ENCODE data around the gene TBCEL. TPM values are rescaled to one million over a fixed set of nuclear protein-coding genes. Genes with fewer than 3 reads are reported as not detected.

The TBCEL gene
- total RNA-seq, 1 experiment from 2014 or later: 11.6 TPM

- H3F3A ChIP-seq (ENCODE audit: insufficient read depth, low read depth): no peaks in the 10 kb centered on the region; the same call in 1 of the 2 replicates
- 0 out of 2 replicates have a peak, but pooled peaks cover 4% of the 10 kb centered on the region for H3K27me3 ChIP-seq (ENCODE audit: insufficient read depth, low read depth)
- no peaks in the 10 kb centered on the region for H3K4me1 ChIP-seq (replicated peaks; ENCODE audit: insufficient read depth)
- no peak for DNase-seq
- POLR2A ChIA-PET (ENCODE audit: unreplicated experiment): no interaction called here
- no peak for TF ChIP-seq EZH2 (IDR thresholded peaks at IDR 0.05; ENCODE audit: low read depth)
- TF ChIP-seq, protein P1, sequence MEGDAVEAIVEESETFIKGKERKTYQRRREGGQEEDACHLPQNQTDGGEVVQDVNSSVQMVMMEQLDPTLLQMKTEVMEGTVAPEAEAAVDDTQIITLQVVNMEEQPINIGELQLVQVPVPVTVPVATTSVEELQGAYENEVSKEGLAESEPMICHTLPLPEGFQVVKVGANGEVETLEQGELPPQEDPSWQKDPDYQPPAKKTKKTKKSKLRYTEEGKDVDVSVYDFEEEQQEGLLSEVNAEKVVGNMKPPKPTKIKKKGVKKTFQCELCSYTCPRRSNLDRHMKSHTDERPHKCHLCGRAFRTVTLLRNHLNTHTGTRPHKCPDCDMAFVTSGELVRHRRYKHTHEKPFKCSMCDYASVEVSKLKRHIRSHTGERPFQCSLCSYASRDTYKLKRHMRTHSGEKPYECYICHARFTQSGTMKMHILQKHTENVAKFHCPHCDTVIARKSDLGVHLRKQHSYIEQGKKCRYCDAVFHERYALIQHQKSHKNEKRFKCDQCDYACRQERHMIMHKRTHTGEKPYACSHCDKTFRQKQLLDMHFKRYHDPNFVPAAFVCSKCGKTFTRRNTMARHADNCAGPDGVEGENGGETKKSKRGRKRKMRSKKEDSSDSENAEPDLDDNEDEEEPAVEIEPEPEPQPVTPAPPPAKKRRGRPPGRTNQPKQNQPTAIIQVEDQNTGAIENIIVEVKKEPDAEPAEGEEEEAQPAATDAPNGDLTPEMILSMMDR (conservative IDR thresholded peaks at IDR 0.05): no peak
- H3K9me2 ChIP-seq (ENCODE audit: insufficient read depth): no peaks in the 10 kb centered on the region
- intact Hi-C loops (cut with micrococcal nuclease; ENCODE audit: unreplicated experiment): no loop called here
- H2AFZ ChIP-seq: no peak overlapping the region
- no TSS peak for BruUV-seq (replicated peaks)
- no peaks in the 10 kb centered on the region for H3K79me2 ChIP-seq (ENCODE audit: low read depth)
- no peak overlapping the region for H3K4me3 ChIP-seq
- no peak overlapping the region for H3K4me2 ChIP-seq
- no peaks in the 10 kb centered on the region for H4K20me1 ChIP-seq (ENCODE audit: insufficient read depth)
- H3K27ac ChIP-seq: no peak overlapping the region
- CTCF ChIA-PET: no interaction called here
- H3K9me3 ChIP-seq (ENCODE audit: insufficient read depth, low read depth): no peaks in the 10 kb centered on the region
- H3K36me3 ChIP-seq (ENCODE audit: low read depth): no peaks in the 10 kb centered on the region
These were observed 65.7 kb downstream of the TBCEL start for GRCh38 chr11:121089566-121089965.

GRCh38 chr11:121090145-121090721 lies 66.3 kb downstream of the TBCEL start:
- no peak for DNase-seq
- Histone ChIP-seq H3K27me3 (ENCODE audit: insufficient read depth, low read depth) (0 out of 2 replicates have a peak, but pooled peaks cover 4% of the 10 kb centered on the region), H3K9me3 (ENCODE audit: insufficient read depth, low read depth) (no peaks in the 10 kb centered on the region), H3K4me2 (no peak overlapping the region), H3K79me2 (ENCODE audit: low read depth) (no peaks in the 10 kb centered on the region), H3F3A (ENCODE audit: insufficient read depth, low read depth) (no peaks in the 10 kb centered on the region; the same call in 1 of the 2 replicates), H4K20me1 (ENCODE audit: insufficient read depth) (no peaks in the 10 kb centered on the region), H3K36me3 (ENCODE audit: low read depth) (no peaks in the 10 kb centered on the region), H3K4me3 (no peak overlapping the region), H3K9me2 (ENCODE audit: insufficient read depth) (no peaks in the 10 kb centered on the region), H2AFZ (no peak overlapping the region), H3K4me1 (replicated peaks; ENCODE audit: insufficient read depth) (no peaks in the 10 kb centered on the region), H3K27ac (no peak overlapping the region)
- CTCF ChIA-PET: no interaction called here
- POLR2A ChIA-PET (ENCODE audit: unreplicated experiment): no interaction called here
- no peak for TF ChIP-seq EZH2 (IDR thresholded peaks at IDR 0.05; ENCODE audit: low read depth)
- TF ChIP-seq, protein P1 (conservative IDR thresholded peaks at IDR 0.05): no peak
- intact Hi-C loops (cut with micrococcal nuclease; ENCODE audit: unreplicated experiment): no loop called here
- BruUV-seq (replicated peaks): no TSS peak

DNA sequence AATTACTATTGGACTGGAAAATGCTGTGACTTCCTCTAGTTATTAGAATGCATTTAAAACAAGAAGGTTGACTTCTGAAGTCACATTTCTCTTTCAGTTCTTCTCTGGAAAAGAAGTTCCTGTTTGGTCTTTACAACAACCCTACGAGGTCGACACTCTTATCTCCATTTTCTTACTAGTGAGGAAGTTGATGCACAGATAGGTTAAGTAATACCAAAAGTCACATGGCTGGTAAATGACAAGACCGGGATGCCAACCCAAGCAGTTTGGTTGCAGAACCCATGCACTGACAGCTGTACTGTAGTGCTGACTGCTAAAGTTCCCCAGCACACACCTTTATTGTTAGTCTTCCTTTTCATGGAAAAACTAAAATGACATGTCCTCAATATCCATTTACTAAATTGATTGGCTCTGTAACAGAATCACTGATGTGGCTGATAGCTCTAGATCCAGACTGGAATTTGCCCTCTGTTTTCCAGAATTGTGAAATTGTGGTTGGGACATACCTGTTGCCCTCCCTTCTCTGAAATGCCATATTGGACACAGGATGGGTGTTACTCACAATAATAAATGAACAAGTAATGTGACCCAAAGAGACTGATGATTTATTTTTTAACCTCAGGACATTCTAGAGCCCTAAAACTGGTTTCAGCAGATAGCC lies 67.7 kb downstream of the TBCEL start:
- H3K27ac ChIP-seq: no peak overlapping the region
- H4K20me1 ChIP-seq (ENCODE audit: insufficient read depth): no peaks in the 10 kb centered on the region
- no peaks in the 10 kb centered on the region for H3K4me1 ChIP-seq (replicated peaks; ENCODE audit: insufficient read depth)
- no peaks in the 10 kb centered on the region for H3K9me3 ChIP-seq (ENCODE audit: insufficient read depth, low read depth)
- ChIA-PET POLR2A (ENCODE audit: unreplicated experiment) (no interaction called here), CTCF (no interaction called here)
- intact Hi-C loops (cut with micrococcal nuclease; ENCODE audit: unreplicated experiment): no loop called here
- no peak for TF ChIP-seq EZH2 (IDR thresholded peaks at IDR 0.05; ENCODE audit: low read depth)
- TF ChIP-seq, protein P1 (conservative IDR thresholded peaks at IDR 0.05): no peak
- DNase-seq: no peak
- H3K9me2 ChIP-seq (ENCODE audit: insufficient read depth): no peaks in the 10 kb centered on the region
- H3F3A ChIP-seq (ENCODE audit: insufficient read depth, low read depth): no peaks in the 10 kb centered on the region; the same call in 1 of the 2 replicates
- no peak overlapping the region for H3K4me3 ChIP-seq
- no peaks in the 10 kb centered on the region for H3K36me3 ChIP-seq (ENCODE audit: low read depth)
- no TSS peak for BruUV-seq (replicated peaks)
- peaks cover 11% of the 10 kb centered on the region; the same call in 1 of the 2 replicates for H3K27me3 ChIP-seq (ENCODE audit: insufficient read depth, low read depth)
- no peak overlapping the region for H2AFZ ChIP-seq
- no peak overlapping the region for H3K4me2 ChIP-seq
- H3K79me2 ChIP-seq (ENCODE audit: low read depth): no peaks in the 10 kb centered on the region

Data from PC-9 (cell line).